ENCODE results near the gene C1orf87.

C1orf87 gene

GRCh38 chr1:60010690-60011089, 62.9 kb downstream of the C1orf87 start:
- Histone ChIP-seq H3K4me1 (no peaks in the 10 kb centered on the region), H3K27ac (no peak overlapping the region), H3K36me3 (no peaks in the 10 kb centered on the region), H3K27me3 (no peaks in the 10 kb centered on the region), H3K4me3 (no peak overlapping the region), H3K9me3 (no peaks in the 10 kb centered on the region)
- no peak for DNase-seq
- intact Hi-C loops (cut with DNase I; ENCODE audit: low total_unique reads), result no loop called here
- no peak for TF ChIP-seq CTCF (IDR thresholded peaks at IDR 0.05)

- no peak for TF ChIP-seq CTCF (IDR thresholded peaks at IDR 0.05)
- Histone ChIP-seq H3K4me3 (no peak overlapping the region), H3K9me3 (no peaks in the 10 kb centered on the region), H3K4me1 (no peaks in the 10 kb centered on the region), H3K27ac (no peak overlapping the region), H3K27me3 (no peaks in the 10 kb centered on the region), H3K36me3 (no peaks in the 10 kb centered on the region)
- intact Hi-C loops (cut with DNase I; ENCODE audit: low total_unique reads), result no loop called here
- no peak for DNase-seq
These were observed 65.1 kb downstream of the C1orf87 start for GRCh38 chr1:60008500-60008899.

GRCh38 chr1:60000625-60001024, 72.9 kb downstream of the C1orf87 start:
- Histone ChIP-seq H3K9me3 (no peaks in the 10 kb centered on the region), H3K4me3 (no peak overlapping the region), H3K4me1 (peaks cover 0 to 50% (median 6%) of the 10 kb centered on the region in 4 donors), H3K27me3 (no peaks in the 10 kb centered on the region), H3K27ac (peak overlapping the region in 1 of 2 donors; percentile 28), H3K36me3 (no peaks in the 10 kb centered on the region)
- intact Hi-C loops (cut with DNase I; ENCODE audit: low total_unique reads), result no loop called here
- no peak for DNase-seq
- TF ChIP-seq CTCF (IDR thresholded peaks at IDR 0.05), result no peak

GRCh38 chr1:59999746-60000145, 73.8 kb downstream of the C1orf87 start:
- H3K4me3 ChIP-seq, result no peak overlapping the region
- intact Hi-C loops (cut with DNase I; ENCODE audit: low total_unique reads), result no loop called here
- H3K36me3 ChIP-seq, result no peaks in the 10 kb centered on the region
- peaks cover 0 to 59% (median 10%) of the 10 kb centered on the region in 4 donors for H3K4me1 ChIP-seq
- H3K9me3 ChIP-seq, result no peaks in the 10 kb centered on the region
- H3K27me3 ChIP-seq, result no peaks in the 10 kb centered on the region
- DNase-seq, result no peak
- no peak overlapping the region for H3K27ac ChIP-seq
- no peak for TF ChIP-seq CTCF (IDR thresholded peaks at IDR 0.05)

GRCh38 chr1:59999006-59999405, 74.6 kb downstream of the C1orf87 start:
- Histone ChIP-seq H3K4me1 (peaks cover 0 to 64% (median 14%) of the 10 kb centered on the region in 4 donors), H3K4me3 (no peak overlapping the region), H3K27ac (no peak overlapping the region), H3K27me3 (no peaks in the 10 kb centered on the region), H3K36me3 (no peaks in the 10 kb centered on the region), H3K9me3 (no peaks in the 10 kb centered on the region)
- DNase-seq, result no peak
- no peak for TF ChIP-seq CTCF (IDR thresholded peaks at IDR 0.05)
- intact Hi-C loops (cut with DNase I; ENCODE audit: low total_unique reads), result no loop called here

- no peak for DNase-seq
- H3K27ac ChIP-seq, result peak overlapping the region in 1 of 2 donors; percentile 75
- H3K36me3 ChIP-seq, result no peaks in the 10 kb centered on the region
- no peak overlapping the region for H3K4me3 ChIP-seq
- H3K4me1 ChIP-seq, result peaks cover 0 to 70% (median 17%) of the 10 kb centered on the region in 4 donors
- no peaks in the 10 kb centered on the region for H3K27me3 ChIP-seq
- TF ChIP-seq CTCF (IDR thresholded peaks at IDR 0.05), result no peak
- H3K9me3 ChIP-seq, result no peaks in the 10 kb centered on the region
- intact Hi-C loops (cut with DNase I; ENCODE audit: low total_unique reads), result no loop called here
These were observed 76.0 kb downstream of the C1orf87 start for GRCh38 chr1:59997479-59998115.
